Gastroesophageal sphincter (tissue), 3 donors: ENCODE measurements around the gene DEFB108B.
"Not testable (repeated sequence)": the region's sequence is repeated elsewhere in the genome, so short reads cannot be mapped to it uniquely, and the experiment has no call there.

Source experiments
- POLR2A ChIP-seq, 2 donors: fragments of 450-650 bp; IDR thresholded peaks; one replicate each; pipeline ENCODE4 v1.6.1; 2017; ENCODE audit warnings: antibody characterized with exemption in 2 of 2, mild to moderate bottlenecking in 2 of 2, moderate library complexity in 1 of 2
- TF ChIP-seq, protein P1 (sequence below), 4 experiments: fragments of 200-600 bp in 2 of 4; fragments of 450-650 bp in 2 of 4; sonication (generic) in 1 of 4; IDR thresholded peaks; one replicate each; pipeline ENCODE4 v1.5.1; 2017 to 2019; ENCODE audit warnings: antibody characterized with exemption in 4 of 4, mild to moderate bottlenecking in 2 of 4, moderate library complexity in 2 of 4

DNA sequence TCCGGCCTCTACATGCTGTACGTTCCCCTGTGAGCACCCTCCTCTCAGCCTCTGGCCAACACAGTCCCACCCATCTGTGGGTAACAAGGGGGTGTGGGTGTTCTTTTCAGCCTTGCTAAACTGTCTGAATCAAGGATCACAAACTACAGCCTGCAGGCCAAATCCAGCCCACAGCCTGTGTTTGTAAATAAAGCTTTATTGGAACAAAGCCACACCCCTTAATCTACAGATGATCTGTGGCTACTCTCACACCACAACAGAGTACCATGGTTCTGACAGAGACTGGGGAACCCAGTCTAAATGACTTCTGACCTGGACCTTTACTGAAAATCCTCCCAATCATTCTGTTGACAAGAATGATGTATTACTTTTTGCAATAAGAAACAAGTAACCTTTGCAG lies 32.0 kb upstream of the DEFB108B start:
- TF ChIP-seq, protein P1, sequence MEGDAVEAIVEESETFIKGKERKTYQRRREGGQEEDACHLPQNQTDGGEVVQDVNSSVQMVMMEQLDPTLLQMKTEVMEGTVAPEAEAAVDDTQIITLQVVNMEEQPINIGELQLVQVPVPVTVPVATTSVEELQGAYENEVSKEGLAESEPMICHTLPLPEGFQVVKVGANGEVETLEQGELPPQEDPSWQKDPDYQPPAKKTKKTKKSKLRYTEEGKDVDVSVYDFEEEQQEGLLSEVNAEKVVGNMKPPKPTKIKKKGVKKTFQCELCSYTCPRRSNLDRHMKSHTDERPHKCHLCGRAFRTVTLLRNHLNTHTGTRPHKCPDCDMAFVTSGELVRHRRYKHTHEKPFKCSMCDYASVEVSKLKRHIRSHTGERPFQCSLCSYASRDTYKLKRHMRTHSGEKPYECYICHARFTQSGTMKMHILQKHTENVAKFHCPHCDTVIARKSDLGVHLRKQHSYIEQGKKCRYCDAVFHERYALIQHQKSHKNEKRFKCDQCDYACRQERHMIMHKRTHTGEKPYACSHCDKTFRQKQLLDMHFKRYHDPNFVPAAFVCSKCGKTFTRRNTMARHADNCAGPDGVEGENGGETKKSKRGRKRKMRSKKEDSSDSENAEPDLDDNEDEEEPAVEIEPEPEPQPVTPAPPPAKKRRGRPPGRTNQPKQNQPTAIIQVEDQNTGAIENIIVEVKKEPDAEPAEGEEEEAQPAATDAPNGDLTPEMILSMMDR (IDR thresholded peaks at IDR 0.05), result not testable (repeated sequence)
- TF ChIP-seq POLR2A (IDR thresholded peaks at IDR 0.05), result not testable (repeated sequence)
